A673 (cell line): ENCODE results near the gene ARID5B.

Experiments
- CTCF ChIP-seq: fragments of 300-800, 200-600 bp; sonication (generic); conservative IDR thresholded peaks from 2 replicates; pipeline ENCODE4 v1.5.1; 2017; ENCODE audit warnings: low read depth, mild to moderate bottlenecking, antibody characterized with exemption, low read length, moderate library complexity, mixed read lengths
- EZH2 ChIP-seq: fragments of 200-600 bp; sonication (generic); IDR thresholded peaks from 2 replicates; pipeline ENCODE4 v1.6.1; 2017; ENCODE audit warnings: borderline replicate concordance, low read depth, mild to moderate bottlenecking, mixed read lengths, antibody characterized with exemption, low read length; ENCODE audit not compliant: poor library complexity, severe bottlenecking

GRCh38 chr10:61973169-61973568 lies 71.7 kb downstream of the ARID5B start:
- no peak for TF ChIP-seq CTCF
- TF ChIP-seq EZH2, result no peak
